Activated T-cell treated with anti-CD3 and anti-CD28 coated beads for 24 hours (primary cell): ENCODE results near the gene PRKD3.

Experiments used
- DNase-seq: peaks from one replicate; pipeline ENCODE4 v3.0.0-alpha.2; 2020; ENCODE audit warnings: low read depth

PRKD3 gene

GRCh38 chr2:37324786-37325624 is at the start of gene PRKD3:
PRKD3 (minus strand) TSS chr2:37324833; CDS start chr2:37316524, 8,309 bp downstream.
- peak; percentile 56 for DNase-seq

DNA sequence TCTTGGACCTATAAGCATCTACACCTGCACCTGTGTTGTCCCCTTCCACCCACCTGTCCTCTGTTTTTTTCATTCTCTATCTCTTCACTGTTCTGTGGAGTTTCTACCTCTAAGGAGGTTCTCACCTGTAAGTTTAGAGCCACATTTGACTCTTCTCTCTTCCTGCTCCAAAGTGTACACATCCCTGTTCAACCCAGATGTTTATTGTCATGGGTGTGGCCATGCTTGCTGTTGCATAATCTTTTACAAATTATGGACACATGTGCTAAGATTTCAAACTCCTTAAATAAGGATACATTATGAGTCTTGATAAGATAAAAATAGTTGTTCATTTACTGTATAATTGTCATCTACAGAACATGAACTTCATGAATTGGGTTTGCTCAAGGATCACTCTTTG is 47.4 kb upstream of the PRKD3 start:
- DNase-seq = no peak

DNA sequence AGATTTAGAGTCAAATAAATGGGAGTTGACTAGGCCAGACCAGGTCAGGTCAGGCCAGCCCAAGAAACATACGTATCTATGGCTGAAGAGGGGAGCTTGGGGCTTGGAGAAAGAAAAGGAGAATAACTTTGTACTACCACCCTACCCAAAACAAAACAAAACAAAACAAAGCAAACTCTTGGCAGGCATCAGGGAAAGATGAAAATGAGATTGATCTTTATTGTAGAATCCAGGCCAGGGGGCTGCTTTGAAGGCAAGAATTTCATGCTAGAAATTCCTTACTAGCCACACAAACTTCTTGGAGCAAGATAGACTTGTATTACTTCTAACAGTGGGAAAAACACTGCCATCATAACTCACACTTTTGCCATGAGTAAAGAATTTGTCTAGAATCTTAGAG is 46.0 kb upstream of the PRKD3 start:
- no peak for DNase-seq

GRCh38 chr2:37367984-37368383 is 43.4 kb upstream of the PRKD3 start:
- DNase-seq = no peak

GRCh38 chr2:37367310-37367709 is 42.7 kb upstream of the PRKD3 start:
- no peak for DNase-seq

GRCh38 chr2:37366773-37367172 is 42.1 kb upstream of the PRKD3 start:
- DNase-seq = no peak

DNA sequence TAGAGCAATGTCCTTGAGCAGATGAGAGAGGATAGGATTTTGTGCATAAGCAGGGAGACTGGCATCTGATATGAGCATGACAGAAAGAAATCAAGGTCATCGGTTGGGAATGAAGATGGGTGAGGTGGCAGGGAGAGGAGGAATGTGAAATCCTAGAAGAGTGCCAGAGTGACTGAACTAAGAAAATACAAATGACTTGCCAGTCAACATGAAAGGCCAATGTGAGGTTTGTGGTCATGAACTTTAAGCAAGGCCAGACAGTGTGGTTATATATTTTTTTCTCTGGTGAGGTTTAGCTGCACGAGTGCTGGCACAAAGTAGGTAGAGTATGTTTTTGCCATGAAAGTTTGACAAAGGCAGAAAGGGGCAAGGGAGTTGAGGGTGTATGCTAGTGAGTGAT is 41.0 kb upstream of the PRKD3 start:
- no peak for DNase-seq

DNA sequence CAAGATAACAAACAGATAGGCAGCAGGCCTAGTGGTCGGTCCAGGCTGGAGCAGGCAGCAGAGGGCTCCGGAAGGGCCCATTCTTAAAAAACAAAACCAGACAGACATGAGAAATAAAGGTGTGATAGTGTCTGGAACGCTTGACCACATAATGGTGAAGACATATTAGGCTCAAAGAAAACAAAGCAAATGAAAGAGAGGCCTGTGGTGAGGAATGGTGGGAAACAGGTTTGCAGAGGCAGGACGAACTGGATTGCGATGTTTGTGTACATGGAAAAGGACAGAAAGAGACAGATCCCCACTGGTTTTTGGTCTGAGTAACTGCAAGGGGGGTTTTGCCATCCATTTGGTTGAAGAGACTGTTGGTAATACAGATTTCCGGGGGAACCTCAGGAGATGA is 39.7 kb upstream of the PRKD3 start:
- DNase-seq = no peak

DNA sequence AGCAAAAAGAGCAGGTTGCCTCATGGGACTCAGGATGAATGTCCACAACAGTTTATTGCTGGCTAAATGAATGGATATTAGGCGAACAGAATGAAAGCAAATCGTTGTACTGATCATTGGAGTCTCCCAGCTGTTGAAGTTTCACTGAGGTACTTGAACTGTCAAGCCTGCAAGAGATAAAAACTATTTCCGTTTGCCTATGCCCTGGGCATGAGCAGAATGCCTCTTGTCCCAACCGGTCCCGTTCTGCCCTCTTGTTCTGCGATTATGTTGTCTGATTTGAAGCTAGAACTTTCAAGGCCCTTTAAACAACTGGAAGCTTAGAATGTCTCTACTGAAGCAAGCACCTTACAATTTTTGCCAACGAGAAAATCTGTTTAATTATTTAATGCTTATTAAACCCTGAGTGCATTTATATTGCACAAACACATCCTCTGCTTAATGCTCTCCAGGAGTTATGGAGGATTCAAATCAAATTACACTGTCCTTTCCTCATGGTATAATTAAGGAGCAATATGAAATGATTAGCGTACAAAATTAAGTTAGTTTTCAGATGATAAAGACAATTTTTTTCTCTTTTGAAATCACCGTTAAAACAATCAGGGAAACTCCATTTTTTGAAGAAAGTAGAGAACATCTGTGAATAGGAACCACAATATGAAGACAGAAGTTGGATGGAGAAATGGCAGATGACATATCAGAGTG is 37.5 kb upstream of the PRKD3 start:
- no peak for DNase-seq

GRCh38 chr2:37361216-37361815 is 36.7 kb upstream of the PRKD3 start:
- DNase-seq = no peak

- DNase-seq = no peak
Measured at GRCh38 chr2:37358466-37358865, 33.8 kb upstream of the PRKD3 start.

DNA sequence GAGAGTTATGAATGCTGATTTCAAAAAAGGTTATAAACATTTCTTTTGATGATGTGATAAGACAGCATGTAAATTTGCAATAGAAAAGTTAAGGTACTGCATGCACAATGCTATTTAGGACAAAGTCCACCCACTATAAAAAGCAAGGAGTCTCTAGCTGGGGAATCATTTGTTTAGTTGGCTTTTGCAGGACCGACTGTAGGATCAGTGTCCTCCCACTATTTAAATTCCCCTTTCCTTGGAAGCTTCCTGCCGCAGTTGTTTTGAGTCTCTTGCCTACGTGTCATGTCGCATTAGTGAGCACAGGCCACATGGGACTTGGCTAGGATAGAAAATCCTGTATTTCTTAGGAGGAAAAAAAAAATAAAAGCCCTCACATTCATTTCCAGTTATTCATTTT is 32.9 kb upstream of the PRKD3 start:
- DNase-seq = no peak

GRCh38 chr2:37357069-37357468 is 32.4 kb upstream of the PRKD3 start:
- no peak for DNase-seq

DNA sequence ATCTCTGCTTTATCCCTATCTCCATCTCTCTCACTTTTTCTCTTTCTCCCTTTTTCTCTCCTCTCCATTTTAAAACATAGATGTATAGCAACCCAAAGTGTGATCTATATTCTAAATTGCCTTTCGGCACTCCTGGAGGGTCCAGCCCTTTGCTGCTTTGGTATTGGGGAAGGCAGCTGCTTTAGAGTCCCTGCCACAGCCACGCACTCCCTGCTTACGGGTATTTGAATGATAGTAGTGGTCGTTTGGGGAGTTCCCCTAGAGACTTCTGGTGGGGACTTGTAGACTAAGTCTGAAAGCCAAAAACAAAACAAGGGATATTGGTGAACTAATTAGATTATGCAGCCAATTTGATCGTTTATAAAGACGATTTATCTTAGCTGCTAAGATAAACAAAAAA is 31.7 kb upstream of the PRKD3 start:
- DNase-seq = no peak

- DNase-seq = no peak
Measured at GRCh38 chr2:37355735-37356134, 31.1 kb upstream of the PRKD3 start.

DNA sequence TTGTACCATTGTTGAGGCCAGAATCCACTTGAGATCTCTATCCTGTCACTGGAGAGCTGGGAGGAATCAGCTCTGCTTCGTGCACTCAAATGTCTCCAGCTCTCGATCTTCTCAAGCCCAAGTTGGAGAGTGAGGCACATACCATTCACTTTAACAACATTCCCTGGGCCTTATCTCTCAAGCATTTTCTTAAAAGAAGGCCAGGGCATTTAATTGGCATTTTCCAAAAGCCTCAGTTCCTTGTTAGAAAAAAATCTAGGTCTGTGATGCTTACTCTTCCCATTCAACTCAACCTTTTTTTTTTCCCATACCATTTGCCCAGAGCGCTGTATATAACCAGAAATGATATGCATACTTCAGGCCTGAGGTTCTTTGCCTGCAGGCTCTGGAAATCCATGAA is 29.9 kb upstream of the PRKD3 start:
- no peak for DNase-seq

DNA sequence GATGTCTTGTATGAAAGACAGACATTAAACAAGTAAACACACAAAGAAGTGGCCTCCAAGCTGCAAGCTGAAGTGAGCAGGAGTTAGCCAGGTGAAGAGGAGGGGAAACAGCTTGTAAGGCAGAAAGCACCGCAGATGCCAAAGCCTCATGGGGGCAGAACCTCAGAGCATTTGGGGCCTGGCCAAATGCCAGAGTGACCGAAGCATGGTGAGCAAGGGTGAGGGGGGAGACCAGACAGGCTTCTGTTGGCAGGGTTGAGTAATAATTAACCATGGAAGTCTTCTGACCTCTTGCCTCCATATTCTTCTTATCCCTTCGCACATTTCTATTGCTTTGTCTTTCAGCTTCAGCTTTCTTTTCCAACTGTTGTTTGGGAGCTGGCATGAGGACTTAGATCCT is 25.4 kb upstream of the PRKD3 start:
- no peak for DNase-seq

GRCh38 chr2:37349231-37349860 is 24.7 kb upstream of the PRKD3 start:
- DNase-seq = no peak

- no peak for DNase-seq
Measured at GRCh38 chr2:37348155-37348554, 23.5 kb upstream of the PRKD3 start.

DNA sequence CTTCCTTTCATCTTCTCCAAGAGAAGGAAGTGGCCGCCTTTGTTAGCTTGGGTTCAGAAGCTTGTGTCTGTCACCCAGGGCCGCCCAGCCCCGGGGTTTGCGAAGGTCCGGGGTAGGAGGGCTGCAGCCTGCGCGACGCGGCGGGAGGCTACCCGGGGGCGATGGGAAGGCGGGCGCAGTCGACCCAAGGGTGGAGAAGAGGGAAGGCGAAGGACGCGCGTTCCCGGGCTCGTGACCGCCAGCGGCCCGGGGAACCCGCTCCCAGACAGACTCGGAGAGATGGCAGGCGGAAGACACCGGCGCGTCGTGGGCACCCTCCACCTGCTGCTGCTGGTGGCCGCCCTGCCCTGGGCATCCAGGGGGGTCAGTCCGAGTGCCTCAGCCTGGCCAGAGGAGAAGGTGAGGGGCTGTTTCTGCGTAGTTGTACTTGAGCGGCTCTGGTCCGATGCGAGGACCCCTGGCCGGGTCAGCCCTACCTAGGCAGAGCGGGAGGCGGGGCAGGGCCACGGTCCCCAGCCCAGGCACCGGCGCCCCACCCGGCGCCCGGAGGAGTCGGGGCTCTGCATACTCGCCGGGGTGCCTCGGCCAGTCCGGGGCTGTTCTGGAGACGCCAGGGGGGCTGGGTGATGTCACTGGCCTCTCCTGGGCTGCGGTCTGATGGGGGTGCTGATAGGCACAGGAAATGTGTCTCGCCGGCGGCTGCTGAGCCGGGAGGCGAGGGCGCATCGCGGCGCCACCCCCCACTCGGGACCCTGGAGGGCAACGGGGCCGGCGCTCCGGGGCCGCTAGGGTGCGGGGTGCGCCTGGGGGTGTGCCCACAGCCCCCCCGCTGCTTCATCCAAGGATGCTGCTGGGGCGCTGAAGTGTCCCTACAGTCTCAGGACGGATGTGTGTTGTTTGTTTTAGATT is 20.1 kb upstream of the PRKD3 start, which contains the start of gene QPCT:
Gene QPCT, plus strand, starts transcription at position 178 of the 909 bp plus-strand sequence. Its CDS starts 102 bp downstream, at position 280.
- no peak for DNase-seq
